GM23338 (cell line): ENCODE measurements around the gene TJP1. TPM values are rescaled to one million over a fixed set of nuclear protein-coding genes. Genes with fewer than 3 reads are reported as not detected.
A peak's percentile ranks its signal among the peaks of the same experiment; 100 is the strongest.

Source experiments
- ATAC-seq: fragments of 200-7000 bp; cut with Tn5 transposase; 3 replicates; pipeline ENCODE4 v1.9.1; 2020
- DNase-seq: peaks from one replicate; pipeline ENCODE4 v3.0.0-alpha.2; 2015; ENCODE audit warnings: low spot score
- H2AFZ ChIP-seq: fragments of 200-600 bp; sonication (generic); 2 replicates; pipeline ENCODE4 v1.8.0; 2016; ENCODE audit warnings: antibody characterized with exemption, mild to moderate bottlenecking, moderate library complexity
- H3F3A ChIP-seq: fragments of 200-600 bp; sonication (generic); replicated peaks from 2 replicates; pipeline ENCODE4 v1.8.0; 2017; ENCODE audit warnings: antibody characterized with exemption, mixed run types, low read depth
- H3K27ac ChIP-seq: fragments of 200-600 bp; sonication (generic); 2 replicates; pipeline ENCODE4 v1.6.1; 2016; ENCODE audit warnings: low read depth
- H3K27me3 ChIP-seq: fragments of 200-600 bp; sonication (generic); 2 replicates; pipeline ENCODE4 v1.8.0; 2016; ENCODE audit warnings: mild to moderate bottlenecking, mixed run types, moderate library complexity; ENCODE audit not compliant: insufficient read depth
- H3K36me3 ChIP-seq: fragments of 200-600 bp; sonication (generic); 2 replicates; pipeline ENCODE4 v1.8.0; 2016; ENCODE audit warnings: mild to moderate bottlenecking; ENCODE audit not compliant: insufficient read depth
- H3K4me1 ChIP-seq: fragments of 200-600 bp; sonication (generic); 2 replicates; pipeline ENCODE4 v1.8.0; 2016; ENCODE audit warnings: mild to moderate bottlenecking, moderate library complexity; ENCODE audit not compliant: insufficient read depth
- H3K4me2 ChIP-seq: fragments of 200-600 bp; sonication (generic); 2 replicates; pipeline ENCODE4 v1.7.1; 2017; ENCODE audit warnings: mixed run types
- H3K4me3 ChIP-seq: fragments of 200-600 bp; sonication (generic); 2 replicates; pipeline ENCODE4 v1.6.1; 2016; ENCODE audit warnings: mixed run types
- H3K79me2 ChIP-seq: fragments of 200-600 bp; sonication (generic); replicated peaks from 2 replicates; pipeline ENCODE4 v1.8.0; 2017; ENCODE audit warnings: mild to moderate bottlenecking; ENCODE audit not compliant: insufficient read depth
- H3K9me2 ChIP-seq: fragments of 200-600 bp; sonication (generic); 2 replicates; pipeline ENCODE4 v1.8.0; 2017; ENCODE audit not compliant: insufficient read depth
- H4K20me1 ChIP-seq: fragments of 200-600 bp; sonication (generic); replicated peaks from 2 replicates; pipeline ENCODE4 v1.8.0; 2017; ENCODE audit warnings: mild to moderate bottlenecking; ENCODE audit not compliant: insufficient read depth
- H3K27ac Mint-ChIP-seq: 2 replicates; pipeline ENCODE4 v1.8.0; 2020; ENCODE audit warnings: inconsistent platforms, mild to moderate bottlenecking, moderate library complexity, mixed read lengths
- H3K27me3 Mint-ChIP-seq: 3 replicates; pipeline ENCODE4 v1.8.0; 2022; ENCODE audit warnings: low read depth, mild to moderate bottlenecking, moderate library complexity, mixed read lengths, inconsistent platforms; ENCODE audit not compliant: insufficient read depth, poor library complexity
- H3K36me3 Mint-ChIP-seq: 3 replicates; pipeline ENCODE4 v1.8.0; 2021; ENCODE audit warnings: low read depth, mild to moderate bottlenecking, inconsistent platforms, moderate library complexity, mixed read lengths
- H3K4me1 Mint-ChIP-seq: 3 replicates; pipeline ENCODE4 v1.8.0; 2020; ENCODE audit warnings: mild to moderate bottlenecking, inconsistent platforms, mixed read lengths
- H3K4me3 Mint-ChIP-seq: 3 replicates; pipeline ENCODE4 v1.8.0; 2021; ENCODE audit warnings: moderate library complexity, mild to moderate bottlenecking, inconsistent platforms, mixed read lengths
- H3K9me3 Mint-ChIP-seq: 3 replicates; pipeline ENCODE4 v1.8.0; 2020; ENCODE audit warnings: moderate library complexity, mild to moderate bottlenecking, inconsistent platforms, mixed read lengths
- CREB1 ChIP-seq: fragments of 250-450 bp; sonication (Bioruptor Pico); IDR thresholded peaks from 2 replicates; pipeline ENCODE4 v1.5.0; 2020; ENCODE audit warnings: low read depth, mild to moderate bottlenecking, moderate library complexity
- ETS1 ChIP-seq: IDR thresholded peaks from 2 replicates; pipeline ENCODE4 v1.6.1; 2016; ENCODE audit warnings: antibody characterized with exemption
- EZH2phosphoT487 ChIP-seq: fragments of 200-600 bp; sonication (generic); IDR thresholded peaks from one replicate; pipeline ENCODE4 v1.8.1; 2018; ENCODE audit warnings: antibody characterized with exemption; ENCODE audit not compliant: unreplicated experiment
- STAT1 ChIP-seq: IDR thresholded peaks from one replicate; pipeline ENCODE4 v1.6.1; 2016; ENCODE audit warnings: antibody characterized with exemption; ENCODE audit not compliant: unreplicated experiment
- ZNF114 ChIP-seq: fragments of 250-450 bp; sonication (Bioruptor Pico); IDR thresholded peaks from 2 replicates; pipeline ENCODE4 v1.5.0; 2020; ENCODE audit warnings: mild to moderate bottlenecking, moderate library complexity
- ZNF331 ChIP-seq: fragments of 250-450 bp; sonication (Bioruptor Pico); IDR thresholded peaks from 2 replicates; pipeline ENCODE4 v1.5.0; 2020; ENCODE audit warnings: low read depth, mild to moderate bottlenecking, moderate library complexity
- ZNF462 ChIP-seq: fragments of 250-450 bp; sonication (Bioruptor Pico); IDR thresholded peaks from 2 replicates; pipeline ENCODE4 v1.5.0; 2020; ENCODE audit warnings: mild to moderate bottlenecking, moderate library complexity
- polyA plus RNA-seq: library from polyadenylated mRNA; unstranded; fragments of >200 nt; fragmentation: Nextera tagmentation; extraction: Ambion mirVana; gene quantifications from 2 replicates; pipeline ENCODE4 v1.2.1, GENCODE V29; 2016
- total RNA-seq: library from RNA; depleted of rRNA; stranded (reverse); fragments of >200 nt; shearing (Covaris generic); gene quantifications from 2 replicates; pipeline ENCODE4 v1.2.3, GENCODE V29; 2014
- TF ChIP-seq, protein P1 (sequence below): IDR thresholded peaks from one replicate; pipeline ENCODE4 v1.6.1; 2018; ENCODE audit warnings: antibody characterized with exemption; ENCODE audit not compliant: unreplicated experiment

TJP1 gene
- total and polyA plus RNA-seq, 2 experiments from 2014 or later = 76.2 to 116 TPM

GRCh38 chr15:29699791-29700190, 122.5 kb downstream of the TJP1 start:
- H3K9me2 ChIP-seq = no peaks in the 10 kb centered on the region
- H3K4me2 ChIP-seq = no peak overlapping the region
- H3K4me1 ChIP-seq = no peaks in the 10 kb centered on the region
- Mint-ChIP-seq H3K36me3 (peaks cover 41% of the 10 kb centered on the region), H3K27ac (no peak overlapping the region), H3K9me3 (no peaks in the 10 kb centered on the region), H3K4me3 (no peak overlapping the region), H3K4me1 (no peaks in the 10 kb centered on the region), H3K27me3 (peaks cover 15% of the 10 kb centered on the region)
- ATAC-seq = no peak
- no peaks in the 10 kb centered on the region for H3K79me2 ChIP-seq
- no peaks in the 10 kb centered on the region for H3F3A ChIP-seq
- no peak overlapping the region for H3K4me3 ChIP-seq
- no peak for DNase-seq
- H2AFZ ChIP-seq = no peak overlapping the region
- TF ChIP-seq CREB1 (CRISPR knock-in tag) = no peak
- TF ChIP-seq ETS1 = no peak
- no peak for TF ChIP-seq EZH2phosphoT487
- TF ChIP-seq STAT1 = no peak
- TF ChIP-seq ZNF331 = no peak
- H4K20me1 ChIP-seq = no peaks in the 10 kb centered on the region
- H3K27me3 ChIP-seq = no peaks in the 10 kb centered on the region
- H3K27ac ChIP-seq = no peak overlapping the region
- H3K36me3 ChIP-seq = peaks cover 17% of the 10 kb centered on the region; the same call in 1 of the 2 replicates

DNA sequence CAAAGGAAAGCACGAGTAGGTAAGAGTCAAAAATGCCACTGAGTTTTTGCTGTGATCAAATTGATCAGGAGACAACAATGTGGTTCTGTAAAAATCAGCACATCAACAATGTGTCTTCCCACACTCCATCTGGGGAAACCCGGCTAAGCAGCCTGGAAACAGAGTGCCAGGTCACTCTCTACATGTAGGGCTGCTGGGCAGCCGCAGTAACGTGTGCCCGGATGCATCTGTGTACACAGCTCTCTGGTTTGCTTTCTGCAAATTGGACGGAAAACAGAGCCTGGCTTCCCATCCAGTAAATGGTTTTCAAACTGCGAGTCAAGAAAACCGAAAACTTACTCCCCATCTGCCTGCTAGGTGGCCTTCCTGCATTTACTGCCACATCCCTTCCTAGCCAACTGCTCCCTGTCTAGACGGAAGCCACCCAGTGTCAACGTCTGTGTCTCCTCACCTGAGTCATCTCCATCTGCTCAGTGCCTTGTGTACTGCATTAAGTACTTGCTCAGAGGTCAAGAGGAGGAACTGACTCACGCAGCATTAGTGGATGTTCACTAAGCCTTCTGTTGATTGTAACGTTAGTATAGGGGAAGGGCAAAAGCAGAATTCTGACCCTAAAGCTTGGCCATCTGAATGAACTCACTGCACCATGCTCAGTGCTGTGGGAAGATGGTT, 124.1 kb downstream of the TJP1 start:
- TF ChIP-seq ZNF462 (CRISPR knock-in tag) (no peak), ZNF114 (CRISPR knock-in tag) (no peak), CREB1 (CRISPR knock-in tag) (no peak), ZNF331 (no peak), EZH2phosphoT487 (no peak), ETS1 (no peak)
- TF ChIP-seq, protein P1, sequence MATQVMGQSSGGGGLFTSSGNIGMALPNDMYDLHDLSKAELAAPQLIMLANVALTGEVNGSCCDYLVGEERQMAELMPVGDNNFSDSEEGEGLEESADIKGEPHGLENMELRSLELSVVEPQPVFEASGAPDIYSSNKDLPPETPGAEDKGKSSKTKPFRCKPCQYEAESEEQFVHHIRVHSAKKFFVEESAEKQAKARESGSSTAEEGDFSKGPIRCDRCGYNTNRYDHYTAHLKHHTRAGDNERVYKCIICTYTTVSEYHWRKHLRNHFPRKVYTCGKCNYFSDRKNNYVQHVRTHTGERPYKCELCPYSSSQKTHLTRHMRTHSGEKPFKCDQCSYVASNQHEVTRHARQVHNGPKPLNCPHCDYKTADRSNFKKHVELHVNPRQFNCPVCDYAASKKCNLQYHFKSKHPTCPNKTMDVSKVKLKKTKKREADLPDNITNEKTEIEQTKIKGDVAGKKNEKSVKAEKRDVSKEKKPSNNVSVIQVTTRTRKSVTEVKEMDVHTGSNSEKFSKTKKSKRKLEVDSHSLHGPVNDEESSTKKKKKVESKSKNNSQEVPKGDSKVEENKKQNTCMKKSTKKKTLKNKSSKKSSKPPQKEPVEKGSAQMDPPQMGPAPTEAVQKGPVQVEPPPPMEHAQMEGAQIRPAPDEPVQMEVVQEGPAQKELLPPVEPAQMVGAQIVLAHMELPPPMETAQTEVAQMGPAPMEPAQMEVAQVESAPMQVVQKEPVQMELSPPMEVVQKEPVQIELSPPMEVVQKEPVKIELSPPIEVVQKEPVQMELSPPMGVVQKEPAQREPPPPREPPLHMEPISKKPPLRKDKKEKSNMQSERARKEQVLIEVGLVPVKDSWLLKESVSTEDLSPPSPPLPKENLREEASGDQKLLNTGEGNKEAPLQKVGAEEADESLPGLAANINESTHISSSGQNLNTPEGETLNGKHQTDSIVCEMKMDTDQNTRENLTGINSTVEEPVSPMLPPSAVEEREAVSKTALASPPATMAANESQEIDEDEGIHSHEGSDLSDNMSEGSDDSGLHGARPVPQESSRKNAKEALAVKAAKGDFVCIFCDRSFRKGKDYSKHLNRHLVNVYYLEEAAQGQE = no peak
- Histone ChIP-seq H3K4me2 (no peak overlapping the region), H3F3A (no peaks in the 10 kb centered on the region), H3K27ac (no peak overlapping the region), H3K36me3 (peaks cover 7% of the 10 kb centered on the region; the same call in 1 of the 2 replicates), H3K4me3 (no peak overlapping the region), H3K27me3 (no peaks in the 10 kb centered on the region), H2AFZ (no peak overlapping the region), H3K4me1 (no peaks in the 10 kb centered on the region), H4K20me1 (no peaks in the 10 kb centered on the region), H3K79me2 (no peaks in the 10 kb centered on the region), H3K9me2 (no peaks in the 10 kb centered on the region)
- Mint-ChIP-seq H3K4me1 (no peaks in the 10 kb centered on the region), H3K4me3 (no peak overlapping the region), H3K27me3 (peaks cover 15% of the 10 kb centered on the region), H3K27ac (no peak overlapping the region), H3K9me3 (no peaks in the 10 kb centered on the region; the same call in 2 of the 3 replicates), H3K36me3 (peaks cover 28% of the 10 kb centered on the region)
- ATAC-seq = peak; percentile 21; the same call in 2 of the 3 replicates
- DNase-seq = no peak
